ENCODE data around the gene MT4.

The MT4 gene

DNA sequence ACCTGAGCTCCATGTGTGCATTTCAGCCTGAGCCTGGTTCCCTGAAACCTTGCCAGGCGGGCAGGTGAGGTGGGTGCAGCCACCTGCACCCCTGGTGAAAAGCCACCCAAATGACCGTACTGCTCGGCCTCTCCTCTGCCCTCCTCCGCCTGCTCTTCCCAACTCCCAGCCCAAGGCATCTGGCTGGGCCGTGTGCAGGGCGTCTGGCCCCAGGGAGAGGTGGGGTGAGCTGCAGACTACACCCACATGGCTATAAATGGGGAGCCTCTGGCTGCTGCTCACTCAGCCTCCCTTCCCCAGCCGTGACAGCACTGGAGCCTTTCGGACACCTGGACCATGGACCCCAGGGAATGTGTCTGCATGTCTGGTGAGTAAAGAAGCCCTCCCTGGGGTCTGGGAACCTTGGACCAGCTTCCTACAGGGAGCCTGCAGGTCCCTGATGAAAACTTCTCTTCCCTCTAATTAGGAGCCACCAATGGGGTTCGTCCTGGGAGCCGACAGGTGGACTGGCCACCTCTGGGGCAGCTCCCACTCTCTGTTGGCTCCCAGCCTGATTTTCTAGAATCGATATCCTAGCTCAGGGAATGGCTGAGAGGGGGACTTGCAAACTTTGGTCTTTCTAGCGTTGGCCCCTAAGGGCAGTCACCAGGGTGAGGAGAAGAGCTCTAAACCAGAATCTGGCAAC lies at the start of gene MT4:
TSS of gene MT4 (plus strand) at position 281 of the 685 bp plus-strand sequence. CDS start at position 337, 56 bp downstream.
- DNase-seq (ENCODE audit: low read depth): no peak

DNA sequence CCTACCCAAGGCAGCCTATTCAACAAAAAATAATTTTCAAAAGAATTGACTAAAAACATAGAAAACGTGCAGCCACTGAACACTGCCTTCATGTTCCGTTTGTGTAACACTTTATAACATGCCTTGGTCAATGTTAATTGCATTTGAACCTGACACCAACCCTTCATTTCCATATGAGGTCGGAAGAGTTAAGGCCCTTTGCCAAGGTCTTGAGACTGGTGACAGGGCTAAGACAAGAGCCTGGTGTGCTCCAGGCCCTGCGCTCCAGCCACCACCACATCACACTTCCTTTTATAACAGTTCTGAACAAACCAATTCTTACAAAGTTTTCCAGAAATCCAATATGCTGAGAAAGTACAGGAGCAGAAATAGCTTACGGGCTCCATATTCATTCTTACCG lies 49.2 kb upstream of the MT4 start:
- DNase-seq (ENCODE audit: low read depth): no peak

DNA sequence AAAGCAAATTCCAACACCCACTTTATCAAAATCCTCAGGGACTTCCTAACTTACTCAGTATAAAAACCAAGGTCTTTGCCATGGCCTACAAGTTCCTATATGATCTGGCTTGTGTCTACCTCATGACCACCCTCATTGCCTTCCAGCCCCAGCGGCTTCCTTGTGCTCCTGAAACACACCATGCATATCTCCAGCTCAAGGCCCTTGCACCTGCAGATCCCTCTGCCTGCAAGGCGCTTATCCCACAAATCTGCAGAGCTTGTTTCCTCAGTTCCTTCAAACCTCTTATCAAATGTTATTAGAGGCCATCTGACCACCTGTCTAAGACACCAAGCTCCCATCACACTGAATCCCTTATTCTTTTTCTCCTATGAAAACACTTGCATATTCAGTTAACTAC lies 47.7 kb upstream of the MT4 start:
- DNase-seq (ENCODE audit: low read depth): no peak

GRCh38 chr16:56518425-56518824 lies 46.4 kb upstream of the MT4 start:
- DNase-seq (ENCODE audit: low read depth): peak; percentile 36

GRCh38 chr16:56519459-56520250 lies 45.2 kb upstream of the MT4 start, which contains the start of gene BBS2:
TSS of gene BBS2 (minus strand) at chr16:56520024. CDS start at chr16:56519862, 162 bp downstream.
- peak; percentile 89 for DNase-seq (ENCODE audit: low read depth)

- no peak for DNase-seq (ENCODE audit: low read depth)
Observed at GRCh38 chr16:56520251-56520577, 44.7 kb upstream of the MT4 start.

GRCh38 chr16:56525236-56525635 lies 39.6 kb upstream of the MT4 start:
- peak; percentile 86 for DNase-seq (ENCODE audit: low read depth)

GRCh38 chr16:56530872-56531271 lies 34.0 kb upstream of the MT4 start:
- peak; percentile 69 for DNase-seq (ENCODE audit: low read depth)

- DNase-seq (ENCODE audit: low read depth): peak; percentile 52
Observed at GRCh38 chr16:56532714-56533113, 32.2 kb upstream of the MT4 start.

- DNase-seq (ENCODE audit: low read depth): no peak
Observed at GRCh38 chr16:56534847-56535383, 30.0 kb upstream of the MT4 start.

DNA sequence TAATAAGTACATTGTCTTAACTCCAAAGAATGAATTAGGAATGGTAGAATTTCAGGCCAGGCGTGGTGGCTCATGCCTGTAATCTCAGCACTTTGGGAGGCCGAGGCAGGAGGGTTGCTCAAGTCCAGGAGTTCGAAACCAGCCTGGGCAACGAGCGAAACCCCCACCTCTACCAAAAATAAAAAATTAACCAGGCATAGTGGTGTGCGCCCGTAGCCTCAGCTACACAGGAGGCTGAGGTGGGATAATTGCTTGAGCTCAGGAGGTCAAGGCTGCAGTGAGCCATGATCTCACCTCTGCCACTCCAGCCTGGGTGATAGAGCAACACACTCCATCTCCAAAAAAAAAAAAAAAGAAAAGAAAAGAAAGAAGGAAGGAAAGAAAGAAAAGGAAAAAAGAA lies 26.5 kb upstream of the MT4 start:
- DNase-seq (ENCODE audit: low read depth): no peak

DNA sequence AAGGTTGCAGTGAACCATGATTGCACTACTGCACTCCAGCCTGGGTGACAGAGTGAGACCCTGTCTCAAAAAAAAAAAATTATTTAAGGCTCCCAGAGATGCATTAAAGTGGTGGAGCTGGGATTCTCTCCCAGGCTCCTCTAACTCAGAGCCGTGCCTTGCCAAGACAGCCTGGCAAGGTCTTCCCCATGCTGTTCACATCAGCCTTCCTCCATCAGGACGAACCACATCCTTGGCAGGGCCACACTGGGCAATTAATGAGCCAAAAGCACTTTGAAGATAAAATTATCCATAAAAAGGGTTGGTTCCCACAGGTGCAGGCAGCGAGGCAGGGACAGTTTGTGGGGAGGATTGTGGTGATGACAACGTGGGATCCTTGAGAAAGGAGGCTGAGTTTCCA lies 25.2 kb upstream of the MT4 start:
- DNase-seq (ENCODE audit: low read depth): no peak

DNA sequence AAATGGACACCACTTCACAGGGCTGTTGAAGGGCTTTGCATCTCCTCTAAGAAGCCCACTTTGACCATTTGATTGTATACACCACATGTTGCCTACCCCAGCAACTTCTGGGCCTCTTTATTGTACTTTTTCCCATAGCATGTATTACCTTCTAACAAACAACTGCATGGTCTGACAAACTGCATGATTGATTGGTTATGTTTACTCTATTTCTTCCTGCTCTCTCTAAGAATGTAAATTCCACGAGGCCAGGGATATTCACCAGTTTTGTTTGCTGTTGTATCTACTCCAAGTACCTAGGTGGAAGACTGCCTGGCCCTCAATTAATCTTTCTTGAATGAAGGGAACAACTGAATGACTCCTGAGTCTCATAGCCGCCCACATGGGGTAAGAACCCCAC lies 22.8 kb upstream of the MT4 start:
- no peak for DNase-seq (ENCODE audit: low read depth)

- peak; percentile 84 for DNase-seq (ENCODE audit: low read depth)
Observed at GRCh38 chr16:56547120-56547948, 17.5 kb upstream of the MT4 start.

DNA sequence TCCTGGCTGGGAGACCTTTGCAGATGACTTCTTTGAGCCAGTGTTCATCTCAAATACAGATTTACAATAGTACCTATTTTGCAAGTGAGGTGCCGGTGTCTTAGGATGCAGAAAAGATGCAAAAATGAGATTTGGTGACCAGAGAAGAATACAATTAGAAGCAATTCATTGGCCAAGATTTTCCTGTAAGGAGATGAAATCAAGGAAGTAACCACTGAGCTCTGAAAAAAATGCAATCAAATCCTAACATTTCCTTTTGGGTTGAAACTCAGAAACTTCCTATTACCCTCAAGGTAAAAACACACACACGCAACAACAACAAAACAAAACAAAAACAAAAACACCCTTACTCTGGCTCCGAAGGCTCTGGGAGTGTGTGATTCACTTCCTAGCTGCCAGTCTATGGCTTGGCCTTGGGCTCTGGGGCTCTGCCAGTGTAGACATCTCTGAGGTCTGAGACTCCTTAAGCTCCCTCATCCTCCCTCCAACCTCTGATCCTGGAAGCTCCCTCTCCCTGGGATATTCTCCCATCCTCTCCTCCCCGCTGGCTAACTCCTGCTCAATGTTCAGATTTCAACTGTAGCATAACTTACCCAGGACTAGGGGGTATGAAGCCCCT lies 16.8 kb upstream of the MT4 start:
- peak; percentile 17 for DNase-seq (ENCODE audit: low read depth)

- DNase-seq (ENCODE audit: low read depth): no peak
Observed at GRCh38 chr16:56549161-56549560, 15.7 kb upstream of the MT4 start.

GRCh38 chr16:56549744-56550385 lies 15.0 kb upstream of the MT4 start:
- peak; percentile 61 for DNase-seq (ENCODE audit: low read depth)

- DNase-seq (ENCODE audit: low read depth): no peak
Observed at GRCh38 chr16:56551796-56552738, 12.8 kb upstream of the MT4 start.

DNA sequence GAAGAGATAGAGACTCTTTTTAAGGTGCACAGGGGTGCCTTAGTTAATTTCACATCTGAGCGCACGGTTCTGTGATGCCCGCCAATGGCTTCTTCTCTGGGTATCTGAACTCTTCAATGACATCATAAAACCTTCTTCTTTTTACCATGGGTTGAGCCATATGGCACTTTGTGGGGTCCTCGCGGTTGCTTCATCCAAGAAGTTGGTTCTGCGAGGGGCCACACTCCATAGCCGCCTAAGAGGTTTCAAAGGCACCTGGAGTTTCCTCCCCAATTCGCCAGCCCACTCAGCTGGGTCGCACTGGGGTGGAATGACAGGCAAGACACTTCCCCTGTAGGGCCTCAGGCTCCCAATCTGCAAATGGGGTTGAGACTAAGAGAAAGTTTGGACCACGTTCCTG lies 10.4 kb upstream of the MT4 start:
- DNase-seq (ENCODE audit: low read depth): no peak

GRCh38 chr16:56558024-56558747 lies 6.7 kb upstream of the MT4 start:
- peak; percentile 94 for DNase-seq (ENCODE audit: low read depth)

All from ELR (cell line).